H1 (cell line): ENCODE results near the gene RABIF. TPM values are rescaled to one million over a fixed set of nuclear protein-coding genes. Genes with fewer than 3 reads are reported as not detected.

ENCODE experiments used
- POLR2AphosphoS5 ChIP-seq: IDR thresholded peaks from 2 replicates; pipeline ENCODE4 v1.6.1; 2011; ENCODE audit warnings: low read depth, low read length
- SAP30 ChIP-seq: fragments of 300-600 bp; sonication (generic); IDR thresholded peaks from 2 replicates; pipeline ENCODE4 v1.7.1; 2012; ENCODE audit warnings: low read length, moderate library complexity, mild to moderate bottlenecking, inconsistent platforms; ENCODE audit not compliant: insufficient read depth, insufficient replicate concordance
- TBP ChIP-seq: IDR thresholded peaks from 2 replicates; pipeline ENCODE4 v1.6.1; 2011; ENCODE audit warnings: low read depth, low read length, improper control_type of control experiment
- TEAD4 ChIP-seq: IDR thresholded peaks from 2 replicates; pipeline ENCODE4 v1.6.1; 2012; ENCODE audit warnings: low read depth, low read length, inconsistent platforms, mixed read lengths
- polyA plus RNA-seq, 7 experiments: library from polyadenylated mRNA; depleted of rRNA in 3 of 7; stranded (reverse) in 5 of 7; unstranded in 2 of 7; fragments of >200 nt in 5 of 7; fragments of 200-250 nt in 2 of 7; gene quantifications; 1 replicate in 5 of 7; 2 replicates in 1 of 7; 4 replicates in 1 of 7; pipeline versions ENCODE4 v1.2.1 to v1.2.3, GENCODE V29; 2011 to 2013; ENCODE audit warnings: missing spikeins in 2 of 7, mixed read lengths in 2 of 7
- total RNA-seq: library from RNA; stranded (reverse); fragmentation: NEBNext Ultra II Directional; extraction: Animal tissue kit (Norgen Biotek cat#: 25700); gene quantifications from 2 replicates; pipeline ENCODE4 v1.2.1, GENCODE V29; 2021
- TF ChIP-seq, protein P1 (sequence below): fragments of 300-600 bp; sonication (generic); IDR thresholded peaks from 2 replicates; pipeline ENCODE4 v1.7.1; 2012; ENCODE audit warnings: low read length, moderate library complexity, mild to moderate bottlenecking, inconsistent platforms; ENCODE audit not compliant: insufficient replicate concordance

Gene RABIF
- total and polyA plus RNA-seq, 2 of the 8 experiments (the other 6 are each of a cell fraction or from before 2014, with no cell fraction given): 5.6 to 6.9 TPM

DNA sequence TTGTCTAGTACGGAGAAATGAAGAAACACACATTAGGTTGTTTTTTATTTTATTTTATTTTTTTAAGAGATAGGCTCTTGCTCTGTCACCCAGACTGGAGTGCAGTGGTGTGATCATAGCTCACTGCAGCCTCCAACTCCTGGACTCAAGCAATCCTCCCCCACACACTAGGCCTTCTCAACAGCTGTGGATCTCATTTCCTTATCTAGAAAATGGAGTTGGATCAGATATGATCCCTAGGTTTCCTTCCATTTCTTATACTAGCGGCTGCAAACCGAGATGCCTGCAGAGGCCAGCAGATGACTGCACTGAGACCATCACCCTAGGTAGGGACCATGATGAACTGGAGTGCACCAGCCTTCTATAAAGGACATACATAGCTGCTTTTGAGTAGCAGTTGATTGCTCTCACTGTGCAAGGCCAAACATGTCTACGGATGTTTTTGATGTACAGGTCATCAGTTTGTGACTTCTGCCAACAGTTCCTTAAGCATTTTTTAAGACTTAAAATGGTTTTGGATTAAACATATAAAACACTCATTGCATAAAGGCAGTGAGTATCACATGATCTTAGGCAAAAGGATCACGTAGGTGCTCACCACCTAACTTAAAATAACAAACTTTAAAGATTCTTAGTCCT is 49.5 kb upstream of the RABIF start (continued):
- TF ChIP-seq, protein P1, sequence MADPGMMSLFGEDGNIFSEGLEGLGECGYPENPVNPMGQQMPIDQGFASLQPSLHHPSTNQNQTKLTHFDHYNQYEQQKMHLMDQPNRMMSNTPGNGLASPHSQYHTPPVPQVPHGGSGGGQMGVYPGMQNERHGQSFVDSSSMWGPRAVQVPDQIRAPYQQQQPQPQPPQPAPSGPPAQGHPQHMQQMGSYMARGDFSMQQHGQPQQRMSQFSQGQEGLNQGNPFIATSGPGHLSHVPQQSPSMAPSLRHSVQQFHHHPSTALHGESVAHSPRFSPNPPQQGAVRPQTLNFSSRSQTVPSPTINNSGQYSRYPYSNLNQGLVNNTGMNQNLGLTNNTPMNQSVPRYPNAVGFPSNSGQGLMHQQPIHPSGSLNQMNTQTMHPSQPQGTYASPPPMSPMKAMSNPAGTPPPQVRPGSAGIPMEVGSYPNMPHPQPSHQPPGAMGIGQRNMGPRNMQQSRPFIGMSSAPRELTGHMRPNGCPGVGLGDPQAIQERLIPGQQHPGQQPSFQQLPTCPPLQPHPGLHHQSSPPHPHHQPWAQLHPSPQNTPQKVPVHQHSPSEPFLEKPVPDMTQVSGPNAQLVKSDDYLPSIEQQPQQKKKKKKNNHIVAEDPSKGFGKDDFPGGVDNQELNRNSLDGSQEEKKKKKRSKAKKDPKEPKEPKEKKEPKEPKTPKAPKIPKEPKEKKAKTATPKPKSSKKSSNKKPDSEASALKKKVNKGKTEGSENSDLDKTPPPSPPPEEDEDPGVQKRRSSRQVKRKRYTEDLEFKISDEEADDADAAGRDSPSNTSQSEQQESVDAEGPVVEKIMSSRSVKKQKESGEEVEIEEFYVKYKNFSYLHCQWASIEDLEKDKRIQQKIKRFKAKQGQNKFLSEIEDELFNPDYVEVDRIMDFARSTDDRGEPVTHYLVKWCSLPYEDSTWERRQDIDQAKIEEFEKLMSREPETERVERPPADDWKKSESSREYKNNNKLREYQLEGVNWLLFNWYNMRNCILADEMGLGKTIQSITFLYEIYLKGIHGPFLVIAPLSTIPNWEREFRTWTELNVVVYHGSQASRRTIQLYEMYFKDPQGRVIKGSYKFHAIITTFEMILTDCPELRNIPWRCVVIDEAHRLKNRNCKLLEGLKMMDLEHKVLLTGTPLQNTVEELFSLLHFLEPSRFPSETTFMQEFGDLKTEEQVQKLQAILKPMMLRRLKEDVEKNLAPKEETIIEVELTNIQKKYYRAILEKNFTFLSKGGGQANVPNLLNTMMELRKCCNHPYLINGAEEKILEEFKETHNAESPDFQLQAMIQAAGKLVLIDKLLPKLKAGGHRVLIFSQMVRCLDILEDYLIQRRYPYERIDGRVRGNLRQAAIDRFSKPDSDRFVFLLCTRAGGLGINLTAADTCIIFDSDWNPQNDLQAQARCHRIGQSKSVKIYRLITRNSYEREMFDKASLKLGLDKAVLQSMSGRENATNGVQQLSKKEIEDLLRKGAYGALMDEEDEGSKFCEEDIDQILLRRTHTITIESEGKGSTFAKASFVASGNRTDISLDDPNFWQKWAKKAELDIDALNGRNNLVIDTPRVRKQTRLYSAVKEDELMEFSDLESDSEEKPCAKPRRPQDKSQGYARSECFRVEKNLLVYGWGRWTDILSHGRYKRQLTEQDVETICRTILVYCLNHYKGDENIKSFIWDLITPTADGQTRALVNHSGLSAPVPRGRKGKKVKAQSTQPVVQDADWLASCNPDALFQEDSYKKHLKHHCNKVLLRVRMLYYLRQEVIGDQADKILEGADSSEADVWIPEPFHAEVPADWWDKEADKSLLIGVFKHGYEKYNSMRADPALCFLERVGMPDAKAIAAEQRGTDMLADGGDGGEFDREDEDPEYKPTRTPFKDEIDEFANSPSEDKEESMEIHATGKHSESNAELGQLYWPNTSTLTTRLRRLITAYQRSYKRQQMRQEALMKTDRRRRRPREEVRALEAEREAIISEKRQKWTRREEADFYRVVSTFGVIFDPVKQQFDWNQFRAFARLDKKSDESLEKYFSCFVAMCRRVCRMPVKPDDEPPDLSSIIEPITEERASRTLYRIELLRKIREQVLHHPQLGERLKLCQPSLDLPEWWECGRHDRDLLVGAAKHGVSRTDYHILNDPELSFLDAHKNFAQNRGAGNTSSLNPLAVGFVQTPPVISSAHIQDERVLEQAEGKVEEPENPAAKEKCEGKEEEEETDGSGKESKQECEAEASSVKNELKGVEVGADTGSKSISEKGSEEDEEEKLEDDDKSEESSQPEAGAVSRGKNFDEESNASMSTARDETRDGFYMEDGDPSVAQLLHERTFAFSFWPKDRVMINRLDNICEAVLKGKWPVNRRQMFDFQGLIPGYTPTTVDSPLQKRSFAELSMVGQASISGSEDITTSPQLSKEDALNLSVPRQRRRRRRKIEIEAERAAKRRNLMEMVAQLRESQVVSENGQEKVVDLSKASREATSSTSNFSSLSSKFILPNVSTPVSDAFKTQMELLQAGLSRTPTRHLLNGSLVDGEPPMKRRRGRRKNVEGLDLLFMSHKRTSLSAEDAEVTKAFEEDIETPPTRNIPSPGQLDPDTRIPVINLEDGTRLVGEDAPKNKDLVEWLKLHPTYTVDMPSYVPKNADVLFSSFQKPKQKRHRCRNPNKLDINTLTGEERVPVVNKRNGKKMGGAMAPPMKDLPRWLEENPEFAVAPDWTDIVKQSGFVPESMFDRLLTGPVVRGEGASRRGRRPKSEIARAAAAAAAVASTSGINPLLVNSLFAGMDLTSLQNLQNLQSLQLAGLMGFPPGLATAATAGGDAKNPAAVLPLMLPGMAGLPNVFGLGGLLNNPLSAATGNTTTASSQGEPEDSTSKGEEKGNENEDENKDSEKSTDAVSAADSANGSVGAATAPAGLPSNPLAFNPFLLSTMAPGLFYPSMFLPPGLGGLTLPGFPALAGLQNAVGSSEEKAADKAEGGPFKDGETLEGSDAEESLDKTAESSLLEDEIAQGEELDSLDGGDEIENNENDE: no peak
- no peak for TF ChIP-seq TEAD4
- TF ChIP-seq SAP30: no peak
- no peak for TF ChIP-seq POLR2AphosphoS5
- TF ChIP-seq TBP: no peak
